HCT116 (cell line): ENCODE results near the gene TBC1D2.

Experiments
- CTCF ChIP-seq, 3 experiments: fragments of 200-600 bp in 1 of 3; sonication (generic) in 1 of 3; IDR thresholded peaks in 2 of 3; conservative IDR thresholded peaks in 1 of 3; 2 replicates each; pipeline ENCODE4 v1.5.1; 2012 to 2017; ENCODE audit warnings: low read depth in 2 of 3, low read length in 2 of 3, antibody characterized with exemption in 1 of 3, borderline replicate concordance in 1 of 3, control low read depth in 1 of 3, mild to moderate bottlenecking in 1 of 3, mixed read lengths in 1 of 3, mixed run types in 1 of 3, moderate library complexity in 1 of 3; ENCODE audit not compliant: insufficient read depth in 1 of 3
- MAX ChIP-seq: IDR thresholded peaks from 2 replicates; pipeline ENCODE4 v1.6.1; 2012
- POLR2A ChIP-seq: IDR thresholded peaks from 2 replicates; pipeline ENCODE4 v1.7.0; 2011; ENCODE audit warnings: borderline replicate concordance; ENCODE audit not compliant: insufficient read depth, insufficient read length; ENCODE audit errors: extremely low read depth

GRCh38 chr9:98298476-98298875 is 43.0 kb upstream of the TBC1D2 start:
- TF ChIP-seq CTCF (IDR thresholded peaks at IDR 0.05 in 2 of 3, conservative IDR thresholded peaks at IDR 0.05 in 1 of 3; ENCODE audit: borderline replicate concordance in 1 of 3, insufficient read depth in 1 of 3, low read depth in 2 of 3, low read length in 2 of 3) (no peak), POLR2A (no peak), MAX (no peak)
